GM12865 (cell line): ENCODE results near the gene SEMA3C.

ENCODE experiments used
- DNase-seq: peaks from one replicate; pipeline ENCODE4 v3.0.0; 2010; ENCODE audit warnings: low read depth
- H3K4me3 ChIP-seq: 2 replicates; pipeline ENCODE4 v1.5.1; 2011; ENCODE audit warnings: mild to moderate bottlenecking, low read depth, low read length, control low read depth
- TF ChIP-seq, protein P1 (sequence below): IDR thresholded peaks from 2 replicates; pipeline ENCODE4 v1.5.1; 2011; ENCODE audit warnings: low read length, control low read depth, low read depth, inconsistent platforms; ENCODE audit not compliant: insufficient read depth; ENCODE audit errors: missing control alignments

Gene SEMA3C

DNA sequence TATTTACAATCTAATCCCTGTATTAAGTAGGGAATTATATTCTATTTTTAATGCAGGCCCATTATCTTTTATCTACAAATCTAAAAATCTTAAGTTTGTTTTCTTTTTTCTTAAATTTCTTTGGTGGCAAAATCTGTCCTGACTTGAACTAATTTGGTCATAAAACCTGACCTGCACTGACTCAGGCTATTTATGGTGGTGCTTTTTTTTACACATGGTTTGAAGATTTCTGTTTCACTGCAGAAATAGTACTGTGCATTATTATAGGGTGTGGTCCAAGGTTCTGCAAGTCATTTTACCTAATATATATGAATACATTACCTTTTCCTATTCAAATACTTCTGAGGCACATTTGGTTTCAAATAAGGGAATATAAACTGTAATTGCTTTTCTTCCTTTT, 143.4 kb downstream of the SEMA3C start:
- peak; percentile 9 for DNase-seq
- TF ChIP-seq, protein P1, sequence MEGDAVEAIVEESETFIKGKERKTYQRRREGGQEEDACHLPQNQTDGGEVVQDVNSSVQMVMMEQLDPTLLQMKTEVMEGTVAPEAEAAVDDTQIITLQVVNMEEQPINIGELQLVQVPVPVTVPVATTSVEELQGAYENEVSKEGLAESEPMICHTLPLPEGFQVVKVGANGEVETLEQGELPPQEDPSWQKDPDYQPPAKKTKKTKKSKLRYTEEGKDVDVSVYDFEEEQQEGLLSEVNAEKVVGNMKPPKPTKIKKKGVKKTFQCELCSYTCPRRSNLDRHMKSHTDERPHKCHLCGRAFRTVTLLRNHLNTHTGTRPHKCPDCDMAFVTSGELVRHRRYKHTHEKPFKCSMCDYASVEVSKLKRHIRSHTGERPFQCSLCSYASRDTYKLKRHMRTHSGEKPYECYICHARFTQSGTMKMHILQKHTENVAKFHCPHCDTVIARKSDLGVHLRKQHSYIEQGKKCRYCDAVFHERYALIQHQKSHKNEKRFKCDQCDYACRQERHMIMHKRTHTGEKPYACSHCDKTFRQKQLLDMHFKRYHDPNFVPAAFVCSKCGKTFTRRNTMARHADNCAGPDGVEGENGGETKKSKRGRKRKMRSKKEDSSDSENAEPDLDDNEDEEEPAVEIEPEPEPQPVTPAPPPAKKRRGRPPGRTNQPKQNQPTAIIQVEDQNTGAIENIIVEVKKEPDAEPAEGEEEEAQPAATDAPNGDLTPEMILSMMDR = no peak
- no peak overlapping the region for H3K4me3 ChIP-seq

DNA sequence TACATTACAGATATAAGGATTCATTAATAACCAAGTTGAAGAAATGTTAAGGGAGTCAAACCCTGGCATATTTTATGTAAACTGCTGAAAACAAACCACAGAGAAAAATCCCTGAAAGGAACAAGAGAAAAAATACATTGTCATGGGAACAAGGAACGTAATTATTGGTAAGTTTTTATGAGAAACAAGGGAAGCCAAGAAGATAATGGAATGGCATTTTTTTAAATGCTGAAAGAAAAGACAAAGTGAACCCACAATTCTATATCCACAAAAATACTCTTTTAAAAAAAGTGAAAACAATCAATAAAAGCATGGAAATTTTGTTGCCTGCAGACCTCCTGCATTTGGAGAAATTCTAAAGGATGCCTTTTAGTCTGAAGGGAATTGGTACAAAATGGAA, 144.0 kb downstream of the SEMA3C start:
- TF ChIP-seq, protein P1 = no peak
- H3K4me3 ChIP-seq = no peak overlapping the region
- DNase-seq = no peak

DNA sequence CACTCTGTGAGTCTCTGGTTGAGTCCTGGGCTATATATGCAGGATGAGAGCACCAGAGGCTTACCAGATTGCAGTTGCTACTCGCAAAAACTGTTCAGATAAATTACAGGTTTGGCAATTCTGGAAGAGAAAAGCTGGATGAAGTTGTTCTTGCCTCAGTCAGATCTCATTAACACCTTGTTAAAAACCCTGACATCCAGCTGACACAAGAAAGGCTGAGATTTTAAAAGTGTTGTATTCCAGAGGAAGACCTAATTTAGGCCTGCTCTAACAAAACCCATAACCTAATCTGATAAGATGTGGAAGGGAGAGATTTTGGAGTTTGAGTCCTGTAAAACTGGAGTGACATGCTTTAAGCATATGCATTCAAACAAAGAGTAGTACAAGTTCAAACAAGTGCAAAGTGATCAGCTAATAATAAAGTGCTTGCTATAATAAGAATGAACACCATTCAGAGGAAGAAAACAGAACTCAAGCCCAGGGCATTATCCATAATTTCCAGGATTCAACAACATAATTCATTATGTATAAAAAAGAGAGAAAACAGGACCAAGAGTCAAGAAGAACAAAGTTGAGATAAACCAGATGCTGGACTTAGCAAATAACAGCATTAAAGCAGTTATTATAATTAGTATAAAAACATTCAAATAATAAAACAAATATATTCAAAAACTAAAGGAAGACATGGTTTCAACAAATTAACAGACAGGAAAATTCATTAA, 144.9 kb downstream of the SEMA3C start:
- no peak overlapping the region for H3K4me3 ChIP-seq
- no peak for DNase-seq
- TF ChIP-seq, protein P1 = no peak

DNA sequence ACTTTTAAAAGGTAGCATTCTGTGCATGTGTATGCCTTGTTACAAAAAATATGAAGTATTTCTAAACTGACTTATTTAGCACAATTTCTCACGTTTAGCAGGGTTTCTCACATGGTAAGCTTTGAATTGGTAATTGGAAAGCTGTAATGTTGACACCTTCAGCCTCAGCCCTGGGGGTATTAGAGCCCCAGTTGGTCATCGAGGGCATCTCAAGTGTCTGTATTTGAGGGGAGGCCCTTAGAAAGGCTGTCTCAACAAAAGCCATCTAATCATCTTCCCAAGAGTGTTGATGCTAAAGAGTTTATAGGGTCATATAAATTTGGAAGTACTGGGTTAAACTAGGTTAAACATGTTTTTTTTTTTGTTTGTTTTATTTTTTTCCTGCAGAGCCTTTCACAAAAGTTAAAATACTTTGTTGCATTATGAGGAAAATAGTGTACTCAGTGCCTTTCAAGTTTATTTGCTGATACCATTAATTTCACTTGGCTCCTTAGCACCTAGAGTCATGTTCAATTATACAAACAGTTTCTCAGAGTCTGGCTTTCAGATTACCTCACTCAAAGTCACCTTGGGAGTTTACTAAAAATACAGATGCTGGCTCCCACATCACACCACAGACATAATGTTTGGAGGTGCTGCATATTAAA, 146.4 kb downstream of the SEMA3C start:
- H3K4me3 ChIP-seq = no peak overlapping the region
- no peak for DNase-seq
- TF ChIP-seq, protein P1 = no peak

DNA sequence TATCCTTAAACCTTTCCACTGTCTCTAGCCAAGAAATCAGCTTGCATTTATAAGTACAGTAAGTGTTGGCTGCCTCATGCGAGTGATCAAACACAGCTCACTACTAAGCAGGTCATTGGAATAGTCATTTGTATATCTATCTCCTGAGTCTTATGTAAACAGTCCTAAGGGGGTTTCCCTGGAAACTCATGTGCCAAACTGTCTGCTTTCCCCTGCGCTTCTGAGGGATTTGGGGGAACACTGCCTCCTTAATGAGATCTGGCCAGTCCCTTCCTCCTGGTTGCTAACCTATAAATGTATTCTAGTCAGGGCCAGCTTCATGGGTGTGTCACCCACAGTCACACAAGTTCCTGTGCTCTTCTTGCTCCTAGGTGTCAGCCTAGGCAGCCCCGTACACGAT, 147.3 kb downstream of the SEMA3C start:
- DNase-seq = no peak
- H3K4me3 ChIP-seq = no peak overlapping the region
- TF ChIP-seq, protein P1 = no peak

DNA sequence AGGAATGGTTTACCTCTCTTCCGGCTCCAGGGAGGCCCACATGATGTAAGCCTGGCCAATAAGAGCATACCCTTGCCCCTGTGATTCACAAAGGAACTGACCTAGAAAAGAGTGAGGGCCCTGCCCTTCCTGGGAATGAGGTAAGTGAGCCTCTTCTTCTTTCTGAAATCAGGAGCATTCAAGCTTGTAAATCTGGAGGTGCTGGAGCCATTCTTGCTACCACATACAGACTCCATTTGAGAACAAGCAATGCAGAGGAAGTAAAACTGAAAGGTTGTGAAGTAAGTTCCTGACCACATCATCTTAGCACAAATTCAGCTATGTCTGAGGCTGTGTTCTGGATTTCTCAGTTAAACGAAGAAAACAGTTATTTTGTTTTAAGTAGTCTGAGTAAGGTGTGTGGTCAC, 148.2 kb downstream of the SEMA3C start:
- peak; percentile 54 for DNase-seq
- TF ChIP-seq, protein P1 = no peak
- H3K4me3 ChIP-seq = no peak overlapping the region

DNA sequence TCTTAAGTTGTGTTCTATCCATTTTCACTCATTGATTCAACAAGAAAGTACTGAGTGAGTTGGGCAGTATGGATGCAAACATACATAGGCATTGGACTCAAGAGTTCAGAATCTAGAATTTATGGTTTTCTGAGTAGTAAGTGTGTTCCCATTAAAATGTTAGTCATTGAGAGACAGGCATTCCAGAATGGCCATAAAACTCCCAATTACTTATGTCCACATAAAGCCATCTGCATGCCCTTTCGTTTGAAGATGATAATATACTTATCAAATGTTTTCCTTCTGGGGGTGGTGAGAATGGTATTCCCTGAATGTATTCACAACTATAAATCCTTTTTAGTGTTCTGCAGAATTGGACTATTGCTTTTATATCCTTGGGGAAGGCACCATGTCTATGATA, 148.8 kb downstream of the SEMA3C start:
- H3K4me3 ChIP-seq = no peak overlapping the region
- DNase-seq = no peak
- TF ChIP-seq, protein P1 = no peak
